Endometrial microvascular endothelial cells (primary cell): Measurements from ENCODE around the gene PCDHGA5. TPM values are rescaled to one million over a fixed set of nuclear protein-coding genes. Genes with fewer than 3 reads are reported as not detected.
"Not testable (repeated sequence)": the region's sequence is repeated elsewhere in the genome, so short reads cannot be mapped to it uniquely, and the experiment has no call there.

Experiments used
- in situ Hi-C: cut with HindIII; loops from 2 replicates; pipeline ENCODE4 v1.10.0; 2017; ENCODE audit warnings: low sequenced_read_pairs, low pct_unique_long_range_greater_than_20kb; ENCODE audit errors: inconsistent ontology term
- total RNA-seq: library from RNA; depleted of rRNA; stranded (reverse); fragments of >200 nt; gene quantifications from one replicate; pipeline ENCODE4 v1.2.3, GENCODE V29; 2015; ENCODE audit errors: inconsistent ontology term

Gene PCDHGA5
- total RNA-seq, 1 donor from 2014 or later = 0.46 TPM

GRCh38 chr5:141346017-141346416 is 17.9 kb upstream of the PCDHGA5 start:
- in situ Hi-C loops = not testable (repeated sequence)

GRCh38 chr5:141349917-141350619 is 13.9 kb upstream of the PCDHGA5 start, which contains the start of gene PCDHGB1:
Gene PCDHGB1, plus strand, starts transcription at chr5:141350099. Its CDS starts 162 bp downstream, at chr5:141350261.
- in situ Hi-C loops = no loop called here

GRCh38 chr5:141351591-141351990 is 12.4 kb upstream of the PCDHGA5 start:
- in situ Hi-C loops = no loop called here

GRCh38 chr5:141354900-141355469 is 9.0 kb upstream of the PCDHGA5 start, which contains the start of gene PCDHGA4:
Gene PCDHGA4, plus strand, starts transcription at chr5:141355021. Its CDS starts 87 bp downstream, at chr5:141355108.
- in situ Hi-C loops = no loop called here

GRCh38 chr5:141355641-141356040 is 8.3 kb upstream of the PCDHGA5 start:
- in situ Hi-C loops = no loop called here

GRCh38 chr5:141356133-141356532 is 7.8 kb upstream of the PCDHGA5 start:
- in situ Hi-C loops = no loop called here

- in situ Hi-C loops = no loop called here
These were observed 7.0 kb upstream of the PCDHGA5 start for GRCh38 chr5:141356950-141357349.

- in situ Hi-C loops = no loop called here
These were observed 4.1 kb upstream of the PCDHGA5 start, which contains the start of gene PCDHGB2 for GRCh38 chr5:141359790-141360426. Gene PCDHGB2, plus strand, starts transcription at chr5:141359994. Its CDS starts 142 bp downstream, at chr5:141360136.

GRCh38 chr5:141360685-141361084 is 3.3 kb upstream of the PCDHGA5 start:
- in situ Hi-C loops = no loop called here

GRCh38 chr5:141362719-141363118 is 1.2 kb upstream of the PCDHGA5 start:
- in situ Hi-C loops = no loop called here

- in situ Hi-C loops = no loop called here
These were observed 2.3 kb downstream of the PCDHGA5 start for GRCh38 chr5:141366016-141366896.

GRCh38 chr5:141369994-141370848 is 6.3 kb downstream of the PCDHGA5 start, which contains the start of gene PCDHGB3:
Gene PCDHGB3, plus strand, starts transcription at chr5:141370242. Its CDS starts 153 bp downstream, at chr5:141370395.
- in situ Hi-C loops = no loop called here

- in situ Hi-C loops = no loop called here
These were observed 7.9 kb downstream of the PCDHGA5 start for GRCh38 chr5:141371572-141372475.

GRCh38 chr5:141373673-141374317 is 9.8 kb downstream of the PCDHGA5 start, which contains the start of gene PCDHGA6:
Gene PCDHGA6, plus strand, starts transcription at chr5:141373891. Its CDS starts 193 bp downstream, at chr5:141374084.
- in situ Hi-C loops = no loop called here

GRCh38 chr5:141374627-141375026 is 10.7 kb downstream of the PCDHGA5 start:
- in situ Hi-C loops = no loop called here

GRCh38 chr5:141375444-141376155 is 11.6 kb downstream of the PCDHGA5 start:
- in situ Hi-C loops = not testable (repeated sequence)
